VCaP (cell line): ENCODE results near the gene UGP2.

ENCODE experiments used
- H3K27ac ChIP-seq: fragments of 450-650 bp; 2 replicates; pipeline ENCODE4 v1.5.1; 2017
- TF ChIP-seq, protein P1 (sequence below): fragments of 450-650 bp; conservative IDR thresholded peaks from 2 replicates; pipeline ENCODE4 v1.5.1; 2017; ENCODE audit warnings: mild to moderate bottlenecking, moderate library complexity

Gene UGP2

GRCh38 chr2:63870679-63871078 is 29.0 kb downstream of the UGP2 start:
- no peak overlapping the region for H3K27ac ChIP-seq
- TF ChIP-seq, protein P1, sequence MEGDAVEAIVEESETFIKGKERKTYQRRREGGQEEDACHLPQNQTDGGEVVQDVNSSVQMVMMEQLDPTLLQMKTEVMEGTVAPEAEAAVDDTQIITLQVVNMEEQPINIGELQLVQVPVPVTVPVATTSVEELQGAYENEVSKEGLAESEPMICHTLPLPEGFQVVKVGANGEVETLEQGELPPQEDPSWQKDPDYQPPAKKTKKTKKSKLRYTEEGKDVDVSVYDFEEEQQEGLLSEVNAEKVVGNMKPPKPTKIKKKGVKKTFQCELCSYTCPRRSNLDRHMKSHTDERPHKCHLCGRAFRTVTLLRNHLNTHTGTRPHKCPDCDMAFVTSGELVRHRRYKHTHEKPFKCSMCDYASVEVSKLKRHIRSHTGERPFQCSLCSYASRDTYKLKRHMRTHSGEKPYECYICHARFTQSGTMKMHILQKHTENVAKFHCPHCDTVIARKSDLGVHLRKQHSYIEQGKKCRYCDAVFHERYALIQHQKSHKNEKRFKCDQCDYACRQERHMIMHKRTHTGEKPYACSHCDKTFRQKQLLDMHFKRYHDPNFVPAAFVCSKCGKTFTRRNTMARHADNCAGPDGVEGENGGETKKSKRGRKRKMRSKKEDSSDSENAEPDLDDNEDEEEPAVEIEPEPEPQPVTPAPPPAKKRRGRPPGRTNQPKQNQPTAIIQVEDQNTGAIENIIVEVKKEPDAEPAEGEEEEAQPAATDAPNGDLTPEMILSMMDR = no peak

DNA sequence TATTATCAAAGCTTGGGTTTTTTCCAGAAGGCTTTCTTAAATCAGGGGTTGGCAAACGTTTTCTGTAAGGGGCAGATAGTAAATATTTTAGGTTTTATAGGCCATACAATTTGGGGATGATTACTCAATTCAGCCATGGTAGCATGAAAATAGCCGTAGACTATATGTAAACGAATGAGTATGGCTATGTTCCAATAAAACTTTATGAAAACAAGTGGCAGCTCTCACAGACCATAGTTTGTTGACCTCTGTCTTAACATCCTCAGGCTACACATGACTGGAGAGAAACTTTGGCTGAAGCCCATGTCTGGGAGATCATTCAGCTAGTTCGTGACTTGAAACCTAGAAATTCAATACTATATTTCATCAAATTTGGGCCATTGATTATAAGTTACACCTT is 30.2 kb downstream of the UGP2 start:
- H3K27ac ChIP-seq = no peak overlapping the region
- TF ChIP-seq, protein P1 = no peak

DNA sequence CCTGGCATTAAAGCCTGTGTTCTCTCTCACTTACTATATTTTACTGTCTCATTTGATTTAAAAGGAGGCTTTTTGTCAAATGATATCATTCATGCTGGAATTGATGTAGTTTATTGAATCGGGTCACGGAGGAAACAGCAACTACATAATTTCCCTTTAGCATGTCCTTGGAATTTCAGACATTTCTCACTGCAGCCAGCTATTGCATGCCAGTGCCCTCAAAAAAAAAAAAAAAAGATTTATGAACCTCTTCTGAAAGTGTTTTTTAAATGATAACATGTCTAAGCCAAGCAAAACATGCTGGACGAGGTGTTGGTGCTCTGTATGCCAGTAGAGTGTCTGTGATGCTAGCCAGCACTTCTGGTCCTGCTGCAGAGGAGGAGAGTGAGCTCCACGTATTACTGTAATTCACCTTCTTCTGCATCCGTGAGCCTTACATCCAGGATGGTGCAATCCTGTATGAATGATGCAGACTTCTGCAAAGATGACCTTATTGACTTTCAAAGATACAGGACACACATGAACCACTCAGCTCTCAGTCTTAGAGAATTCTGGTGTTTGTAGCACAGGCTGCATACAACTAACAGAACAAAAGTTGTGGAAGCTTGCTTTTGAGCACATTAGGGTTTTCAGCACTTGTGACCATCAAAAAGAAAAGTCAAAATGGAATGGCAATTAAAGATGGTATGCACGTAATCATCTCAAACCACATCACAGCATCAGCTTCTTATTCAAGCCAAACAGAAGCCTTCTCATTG is 31.1 kb downstream of the UGP2 start:
- TF ChIP-seq, protein P1 = no peak
- no peak overlapping the region for H3K27ac ChIP-seq

- TF ChIP-seq, protein P1 = no peak
- no peak overlapping the region for H3K27ac ChIP-seq
These were observed 32.8 kb downstream of the UGP2 start for GRCh38 chr2:63874204-63875130.

DNA sequence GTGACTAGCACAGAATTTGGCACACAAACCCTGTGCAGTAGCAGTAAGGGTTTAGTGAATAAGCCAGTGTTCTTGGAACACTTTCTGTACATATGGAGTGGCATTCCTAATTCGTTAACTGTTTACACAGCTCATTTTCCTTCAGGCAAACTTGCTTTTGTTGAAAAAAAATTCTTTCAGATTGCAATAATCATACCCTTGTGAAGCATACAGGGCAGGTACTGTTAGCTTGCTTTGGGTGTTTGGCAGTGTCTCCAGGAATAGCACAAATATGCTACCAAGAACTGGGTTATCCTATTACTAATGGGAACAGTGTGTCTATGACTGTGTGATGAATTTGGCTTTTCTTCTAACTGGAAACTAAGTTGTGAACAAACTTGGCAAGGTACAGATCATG is 33.4 kb downstream of the UGP2 start:
- TF ChIP-seq, protein P1 = no peak
- no peak overlapping the region for H3K27ac ChIP-seq

GRCh38 chr2:63875559-63876245 is 34.0 kb downstream of the UGP2 start:
- TF ChIP-seq, protein P1 = no peak

DNA sequence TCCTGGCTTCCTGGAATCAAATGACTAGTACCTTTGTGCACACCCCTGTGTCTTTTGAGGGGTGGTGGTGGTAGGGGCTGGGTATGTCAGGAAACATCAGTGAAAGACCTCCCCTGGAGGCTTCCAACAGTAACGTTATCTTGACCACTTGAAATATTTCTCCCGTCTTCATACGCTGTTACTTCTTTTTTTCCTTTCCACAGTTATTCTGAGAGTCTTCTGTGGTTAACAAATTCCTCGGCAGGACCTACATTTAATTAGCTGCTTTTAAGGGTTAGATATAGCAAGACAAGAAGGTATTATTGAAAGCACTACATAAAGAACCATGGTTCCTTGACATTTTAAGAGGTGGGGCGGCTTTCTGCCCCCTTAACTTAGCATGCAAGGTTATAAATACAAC is 34.6 kb downstream of the UGP2 start:
- TF ChIP-seq, protein P1 = no peak
- H3K27ac ChIP-seq = no peak overlapping the region

More at GRCh38 chr2:63875559-63876245, 34.0 kb downstream of the UGP2 start:
- no peak overlapping the region for H3K27ac ChIP-seq
